ENCODE data around the gene METTL26.

METTL26 gene

GRCh38 chr16:678209-678857 is 42.2 kb upstream of the METTL26 start:
- no peak for DNase-seq
- ChIA-PET CTCF (interaction anchor here (1.0 to 1.1 kb wide), 2 partner anchors 8 to 19 kb away, joined by 3 read pairs; no protein-coding TSS in a partner anchor), POLR2A (no interaction called here)
- peaks cover 0 to 31% (median 18%) of the 10 kb centered on the region in 4 experiments for H3K36me3 ChIP-seq (ENCODE audit: control insufficient read depth in 4 of 4, insufficient read depth in 4 of 4, low read length in 3 of 4)
- H3K27me3 ChIP-seq (replicated peaks in 2 of 5; ENCODE audit: control insufficient read depth in 4 of 5, insufficient read depth in 5 of 5, low read length in 4 of 5), result peaks cover 0 to 32% (median 2%) of the 10 kb centered on the region in 5 experiments
- 93% methylated on average over 19 of the region's 21 CpGs for WGBS (ENCODE audit: insufficient coverage)
- no peaks in the 10 kb centered on the region for H3K9me3 ChIP-seq (ENCODE audit: control extremely low read depth in 1 of 5, control insufficient read depth in 4 of 5, insufficient read depth in 2 of 5, low read depth in 1 of 5, low read length in 4 of 5)
- peaks cover 0 to 47% (median 38%) of the 10 kb centered on the region in 4 experiments for H3K4me1 ChIP-seq (ENCODE audit: control extremely low read depth in 1 of 4, control insufficient read depth in 4 of 4, insufficient read depth in 4 of 4, low read length in 3 of 4)
- no peak overlapping the region for H3K4me3 ChIP-seq (ENCODE audit: control insufficient read depth in 1 of 7, extremely low read depth in 1 of 7, insufficient read depth in 4 of 7, low read depth in 2 of 7, low read length in 6 of 7)
- H3K27ac ChIP-seq (ENCODE audit: insufficient read depth in 1 of 2, low read depth in 1 of 2, low read length in 2 of 2, poor library complexity in 1 of 2, severe bottlenecking in 2 of 2), result no peak overlapping the region

DNA sequence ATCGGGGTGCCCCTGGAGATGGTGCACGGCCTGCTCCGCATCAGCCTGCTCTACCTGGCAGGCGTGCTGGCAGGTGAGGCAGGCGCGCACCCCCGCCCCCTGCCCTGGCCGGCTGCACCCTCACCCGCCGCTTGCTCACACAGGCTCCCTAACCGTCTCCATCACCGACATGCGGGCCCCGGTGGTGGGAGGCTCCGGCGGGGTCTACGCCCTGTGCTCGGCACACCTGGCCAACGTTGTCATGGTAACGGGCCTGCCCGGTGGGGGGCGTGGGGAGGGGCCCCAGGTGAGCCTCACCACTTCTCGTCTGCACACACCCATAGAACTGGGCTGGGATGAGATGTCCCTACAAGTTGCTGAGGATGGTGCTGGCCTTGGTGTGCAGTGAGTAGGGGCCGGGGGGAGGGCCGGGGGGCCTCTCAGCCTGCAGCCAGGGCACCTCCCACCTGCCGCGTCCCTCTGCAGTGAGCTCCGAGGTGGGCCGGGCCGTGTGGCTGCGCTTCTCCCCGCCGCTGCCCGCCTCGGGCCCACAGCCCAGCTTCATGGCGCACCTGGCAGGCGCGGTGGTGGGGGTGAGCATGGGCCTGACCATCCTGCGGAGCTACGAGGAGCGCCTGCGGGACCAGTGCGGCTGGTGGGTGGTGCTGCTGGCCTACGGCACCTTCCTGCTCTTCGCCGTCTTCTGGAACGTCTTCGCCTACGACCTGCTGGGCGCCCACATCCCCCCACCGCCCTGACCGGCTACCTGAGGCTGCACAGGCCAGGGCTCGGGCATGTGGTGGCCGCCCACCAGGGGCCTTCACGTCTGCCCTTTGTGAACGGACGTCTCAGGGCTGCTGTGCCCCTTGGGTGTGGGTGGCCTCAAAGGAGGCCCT is 41.4 kb upstream of the METTL26 start:
- Histone ChIP-seq H3K4me1 (ENCODE audit: control extremely low read depth in 1 of 4, control insufficient read depth in 4 of 4, insufficient read depth in 4 of 4, low read length in 3 of 4) (peaks cover 0 to 39% (median 33%) of the 10 kb centered on the region in 4 experiments), H3K36me3 (ENCODE audit: control insufficient read depth in 4 of 4, insufficient read depth in 4 of 4, low read length in 3 of 4) (peaks cover 0 to 31% (median 21%) of the 10 kb centered on the region in 4 experiments), H3K4me3 (ENCODE audit: control insufficient read depth in 1 of 7, extremely low read depth in 1 of 7, insufficient read depth in 4 of 7, low read depth in 2 of 7, low read length in 6 of 7) (no peak overlapping the region), H3K27ac (ENCODE audit: insufficient read depth in 1 of 2, low read depth in 1 of 2, low read length in 2 of 2, poor library complexity in 1 of 2, severe bottlenecking in 2 of 2) (no peak overlapping the region), H3K27me3 (replicated peaks in 2 of 5; ENCODE audit: control insufficient read depth in 4 of 5, insufficient read depth in 5 of 5, low read length in 4 of 5) (peaks cover 0 to 32% (median 2%) of the 10 kb centered on the region in 5 experiments), H3K9me3 (ENCODE audit: control extremely low read depth in 1 of 5, control insufficient read depth in 4 of 5, insufficient read depth in 2 of 5, low read depth in 1 of 5, low read length in 4 of 5) (no peaks in the 10 kb centered on the region)
- WGBS (ENCODE audit: insufficient coverage), result 61% methylated on average over 39 of the region's 57 CpGs
- DNase-seq, result no peak
- ChIA-PET CTCF (interaction anchor here (1.1 kb wide), 1 partner anchor 17 kb away, joined by 4 read pairs; no protein-coding TSS in a partner anchor), POLR2A (no interaction called here)

- CTCF ChIA-PET, result interaction anchor here (0.7 to 1.1 kb wide), 2 partner anchors 15 to 17 kb away, joined by 4 read pairs; no protein-coding TSS in a partner anchor
- Histone ChIP-seq H3K4me3 (ENCODE audit: control insufficient read depth in 1 of 7, extremely low read depth in 1 of 7, insufficient read depth in 4 of 7, low read depth in 2 of 7, low read length in 6 of 7) (no peak overlapping the region), H3K27ac (ENCODE audit: insufficient read depth in 1 of 2, low read depth in 1 of 2, low read length in 2 of 2, poor library complexity in 1 of 2, severe bottlenecking in 2 of 2) (no peak overlapping the region), H3K27me3 (replicated peaks in 2 of 5; ENCODE audit: control insufficient read depth in 4 of 5, insufficient read depth in 5 of 5, low read length in 4 of 5) (peaks cover 0 to 32% (median 2%) of the 10 kb centered on the region in 5 experiments), H3K4me1 (ENCODE audit: control extremely low read depth in 1 of 4, control insufficient read depth in 4 of 4, insufficient read depth in 4 of 4, low read length in 3 of 4) (peaks cover 0 to 33% (median 28%) of the 10 kb centered on the region in 4 experiments), H3K9me3 (ENCODE audit: control extremely low read depth in 1 of 5, control insufficient read depth in 4 of 5, insufficient read depth in 2 of 5, low read depth in 1 of 5, low read length in 4 of 5) (no peaks in the 10 kb centered on the region), H3K36me3 (ENCODE audit: control insufficient read depth in 4 of 4, insufficient read depth in 4 of 4, low read length in 3 of 4) (peaks cover 0 to 31% (median 21%) of the 10 kb centered on the region in 4 experiments)
- DNase-seq, result no peak
- WGBS (ENCODE audit: insufficient coverage), result 70% methylated on average over 23 of the region's 23 CpGs
- POLR2A ChIA-PET, result no interaction called here
These were observed 40.8 kb upstream of the METTL26 start for GRCh38 chr16:676913-677312.

- H3K27me3 ChIP-seq (replicated peaks in 2 of 5; ENCODE audit: control insufficient read depth in 4 of 5, insufficient read depth in 5 of 5, low read length in 4 of 5), result peaks cover 0 to 32% (median 2%) of the 10 kb centered on the region in 5 experiments
- DNase-seq, result no peak
- H3K27ac ChIP-seq (ENCODE audit: insufficient read depth in 1 of 2, low read depth in 1 of 2, low read length in 2 of 2, poor library complexity in 1 of 2, severe bottlenecking in 2 of 2), result no peak overlapping the region
- WGBS (ENCODE audit: insufficient coverage), result 96% methylated on average over 21 of the region's 21 CpGs
- H3K36me3 ChIP-seq (ENCODE audit: control insufficient read depth in 4 of 4, insufficient read depth in 4 of 4, low read length in 3 of 4), result peaks cover 0 to 30% (median 22%) of the 10 kb centered on the region in 4 experiments
- no peak overlapping the region for H3K4me3 ChIP-seq (ENCODE audit: control insufficient read depth in 1 of 7, extremely low read depth in 1 of 7, insufficient read depth in 4 of 7, low read depth in 2 of 7, low read length in 6 of 7)
- no peaks in the 10 kb centered on the region for H3K9me3 ChIP-seq (ENCODE audit: control extremely low read depth in 1 of 5, control insufficient read depth in 4 of 5, insufficient read depth in 2 of 5, low read depth in 1 of 5, low read length in 4 of 5)
- peaks cover 0 to 29% (median 24%) of the 10 kb centered on the region in 4 experiments for H3K4me1 ChIP-seq (ENCODE audit: control extremely low read depth in 1 of 4, control insufficient read depth in 4 of 4, insufficient read depth in 4 of 4, low read length in 3 of 4)
- CTCF ChIA-PET, result interaction anchor here (0.7 to 1.4 kb wide), 3 partner anchors 9 to 16 kb away, joined by 4 to 6 read pairs (median 4); partner anchors contain the start of gene RHOT2
- POLR2A ChIA-PET, result no interaction called here
These were observed 40.4 kb upstream of the METTL26 start for GRCh38 chr16:676565-676902.

- Histone ChIP-seq H3K27me3 (replicated peaks in 2 of 5; ENCODE audit: control insufficient read depth in 4 of 5, insufficient read depth in 5 of 5, low read length in 4 of 5) (peaks cover 0 to 32% (median 2%) of the 10 kb centered on the region in 5 experiments), H3K9me3 (ENCODE audit: control extremely low read depth in 1 of 5, control insufficient read depth in 4 of 5, insufficient read depth in 2 of 5, low read depth in 1 of 5, low read length in 4 of 5) (no peaks in the 10 kb centered on the region), H3K4me1 (ENCODE audit: control extremely low read depth in 1 of 4, control insufficient read depth in 4 of 4, insufficient read depth in 4 of 4, low read length in 3 of 4) (peaks cover 0 to 24% (median 19%) of the 10 kb centered on the region in 4 experiments), H3K36me3 (ENCODE audit: control insufficient read depth in 4 of 4, insufficient read depth in 4 of 4, low read length in 3 of 4) (peaks cover under 1 to 33% (median 27%) of the 10 kb centered on the region in 4 experiments), H3K4me3 (ENCODE audit: control insufficient read depth in 1 of 7, extremely low read depth in 1 of 7, insufficient read depth in 4 of 7, low read depth in 2 of 7, low read length in 6 of 7) (peak overlapping the region in 3 of 7 experiments; percentile 36 to 64 (median 40)), H3K27ac (ENCODE audit: insufficient read depth in 1 of 2, low read depth in 1 of 2, low read length in 2 of 2, poor library complexity in 1 of 2, severe bottlenecking in 2 of 2) (no peak overlapping the region)
- ChIA-PET POLR2A (no interaction called here), CTCF (interaction anchor here (0.7 to 1.4 kb wide), 3 partner anchors 9 to 15 kb away, joined by 4 to 6 read pairs (median 5); partner anchors contain the start of gene RHOT2)
- 87% methylated on average over 15 of the region's 25 CpGs for WGBS (ENCODE audit: insufficient coverage)
- no peak for DNase-seq
These were observed 39.9 kb upstream of the METTL26 start for GRCh38 chr16:675884-676564.

- CTCF ChIA-PET, result interaction anchor here (1.0 to 1.4 kb wide), 2 partner anchors 8 to 14 kb away, joined by 5 to 6 read pairs; partner anchors contain the start of gene RHOT2
These were observed 39.1 kb upstream of the METTL26 start, which contains the start of gene RHBDL1 for GRCh38 chr16:674968-675883. Gene RHBDL1 (plus strand): TSS chr16:675671. CDS start chr16:675791, 120 bp downstream.

More at GRCh38 chr16:674968-675883, 39.1 kb upstream of the METTL26 start, which contains the start of gene RHBDL1:
- Histone ChIP-seq H3K27me3 (replicated peaks in 2 of 5; ENCODE audit: control insufficient read depth in 4 of 5, insufficient read depth in 5 of 5, low read length in 4 of 5) (peaks cover 0 to 32% (median 2%) of the 10 kb centered on the region in 5 experiments), H3K27ac (ENCODE audit: insufficient read depth in 1 of 2, low read depth in 1 of 2, low read length in 2 of 2, poor library complexity in 1 of 2, severe bottlenecking in 2 of 2) (no peak within 1 kb of the TSS), H3K36me3 (ENCODE audit: control insufficient read depth in 4 of 4, insufficient read depth in 4 of 4, low read length in 3 of 4) (peaks cover 2 to 40% (median 34%) of the 10 kb centered on the region in 4 experiments), H3K4me3 (ENCODE audit: control insufficient read depth in 1 of 7, extremely low read depth in 1 of 7, insufficient read depth in 4 of 7, low read depth in 2 of 7, low read length in 6 of 7) (peak within 1 kb of the TSS in 4 of 7 experiments; percentile 36 to 64 (median 42)), H3K9me3 (ENCODE audit: control extremely low read depth in 1 of 5, control insufficient read depth in 4 of 5, insufficient read depth in 2 of 5, low read depth in 1 of 5, low read length in 4 of 5) (no peaks in the 10 kb centered on the region), H3K4me1 (ENCODE audit: control extremely low read depth in 1 of 4, control insufficient read depth in 4 of 4, insufficient read depth in 4 of 4, low read length in 3 of 4) (peaks cover 0 to 20% (median 15%) of the 10 kb centered on the region in 4 experiments)
- POLR2A ChIA-PET, result no interaction called here
- DNase-seq, result peak in 2 of 3 donors; percentile 42 to 43
- WGBS (ENCODE audit: insufficient coverage), result 8% methylated on average over 62 of the region's 73 CpGs
